Measurements from ENCODE around the gene PPM1F. TPM values are rescaled to one million over a fixed set of nuclear protein-coding genes. Genes with fewer than 3 reads are reported as not detected.
"Not testable (repeated sequence)": the region's sequence is repeated elsewhere in the genome, so short reads cannot be mapped to it uniquely, and the experiment has no call there.

Gene PPM1F
- total RNA-seq, 1 donor from 2014 or later = 76.0 TPM

- no peaks in the 10 kb centered on the region for H3K4me1 ChIP-seq
- H3K27me3 ChIP-seq = no peaks in the 10 kb centered on the region
- no peaks in the 10 kb centered on the region for H3K9me3 ChIP-seq
- H3K36me3 ChIP-seq = no peaks in the 10 kb centered on the region
- no peak for TF ChIP-seq CTCF (IDR thresholded peaks at IDR 0.05)
- no peak for DNase-seq (ENCODE audit: low spot score in 2 of 2)
- no peak overlapping the region for H3K4me3 ChIP-seq
- intact Hi-C loops (cut with DNase I) = no loop called here
- no peak overlapping the region for H3K27ac ChIP-seq
Measured at GRCh38 chr22:21903283-21903682, 49.4 kb downstream of the PPM1F start.

GRCh38 chr22:21902296-21903087, 50.2 kb downstream of the PPM1F start:
- H3K4me3 ChIP-seq = no peak overlapping the region
- H3K27me3 ChIP-seq = no peaks in the 10 kb centered on the region
- no peaks in the 10 kb centered on the region for H3K36me3 ChIP-seq
- no peak overlapping the region for H3K27ac ChIP-seq
- no peak for DNase-seq (ENCODE audit: low spot score in 2 of 2)
- intact Hi-C loops (cut with DNase I) = no loop called here
- H3K9me3 ChIP-seq = no peaks in the 10 kb centered on the region
- no peaks in the 10 kb centered on the region for H3K4me1 ChIP-seq
- TF ChIP-seq CTCF (IDR thresholded peaks at IDR 0.05) = no peak

- no peak for DNase-seq (ENCODE audit: low spot score in 2 of 2)
- intact Hi-C loops (cut with DNase I) = no loop called here
- H3K4me1 ChIP-seq = no peaks in the 10 kb centered on the region
Measured at GRCh38 chr22:21898354-21898896, 54.2 kb downstream of the PPM1F start.

GRCh38 chr22:21896951-21897513, 55.6 kb downstream of the PPM1F start:
- no peak overlapping the region for H3K4me3 ChIP-seq
- H3K36me3 ChIP-seq = no peaks in the 10 kb centered on the region
- H3K4me1 ChIP-seq = no peaks in the 10 kb centered on the region
- no peak overlapping the region for H3K27ac ChIP-seq
- no peak for TF ChIP-seq CTCF (IDR thresholded peaks at IDR 0.05)
- intact Hi-C loops (cut with DNase I) = no loop called here
- no peak for DNase-seq (ENCODE audit: low spot score in 2 of 2)
- no peaks in the 10 kb centered on the region for H3K27me3 ChIP-seq
- no peaks in the 10 kb centered on the region for H3K9me3 ChIP-seq

More at GRCh38 chr22:21898354-21898896, 54.2 kb downstream of the PPM1F start:
- H3K27ac ChIP-seq = no peak overlapping the region
- H3K4me3 ChIP-seq = no peak overlapping the region
- H3K36me3 ChIP-seq = no peaks in the 10 kb centered on the region
- H3K27me3 ChIP-seq = no peaks in the 10 kb centered on the region
- TF ChIP-seq CTCF (IDR thresholded peaks at IDR 0.05) = no peak
- H3K9me3 ChIP-seq = no peaks in the 10 kb centered on the region

- H3K36me3 ChIP-seq; intact Hi-C loops (cut with DNase I); H3K9me3 ChIP-seq; H3K27ac ChIP-seq; H3K4me1 ChIP-seq; H3K27me3 ChIP-seq; DNase-seq (ENCODE audit: low spot score in 2 of 2); H3K4me3 ChIP-seq: not testable (repeated sequence)
Measured at GRCh38 chr22:21896275-21896674, 56.4 kb downstream of the PPM1F start.

- Histone ChIP-seq H3K27me3 (no peaks in the 10 kb centered on the region), H3K9me3 (no peaks in the 10 kb centered on the region), H3K4me1 (no peaks in the 10 kb centered on the region), H3K4me3 (no peak overlapping the region), H3K27ac (no peak overlapping the region), H3K36me3 (no peaks in the 10 kb centered on the region)
- intact Hi-C loops (cut with DNase I) = no loop called here
- DNase-seq (ENCODE audit: low spot score in 2 of 2) = no peak
- TF ChIP-seq CTCF (IDR thresholded peaks at IDR 0.05) = no peak
Measured at GRCh38 chr22:21894799-21895198, 57.8 kb downstream of the PPM1F start.

Data from ascending aorta (tissue), 2 donors.